OCI-LY1 (cell line): ENCODE results near the gene AMPD2.

Experiments
- CTCF ChIP-seq: fragments of 200-600 bp; sonication (generic), shearing (Covaris generic); IDR thresholded peaks from 2 replicates; pipeline ENCODE4 v1.5.1; 2017; ENCODE audit warnings: mild to moderate bottlenecking, antibody characterized with exemption, low read length, moderate library complexity, mixed read lengths
- EZH2 ChIP-seq: fragments of 200-600 bp; sonication (generic), shearing (Covaris generic); IDR thresholded peaks from 2 replicates; pipeline ENCODE4 v1.8.0; 2017; ENCODE audit warnings: borderline replicate concordance, mixed run types, mild to moderate bottlenecking, antibody characterized with exemption, low read length, moderate library complexity, mixed read lengths

GRCh38 chr1:109584766-109585165 lies 34.9 kb upstream of the AMPD2 start:
- TF ChIP-seq CTCF = no peak
- no peak for TF ChIP-seq EZH2
